Measurements from ENCODE around the gene ASIP.

DNA sequence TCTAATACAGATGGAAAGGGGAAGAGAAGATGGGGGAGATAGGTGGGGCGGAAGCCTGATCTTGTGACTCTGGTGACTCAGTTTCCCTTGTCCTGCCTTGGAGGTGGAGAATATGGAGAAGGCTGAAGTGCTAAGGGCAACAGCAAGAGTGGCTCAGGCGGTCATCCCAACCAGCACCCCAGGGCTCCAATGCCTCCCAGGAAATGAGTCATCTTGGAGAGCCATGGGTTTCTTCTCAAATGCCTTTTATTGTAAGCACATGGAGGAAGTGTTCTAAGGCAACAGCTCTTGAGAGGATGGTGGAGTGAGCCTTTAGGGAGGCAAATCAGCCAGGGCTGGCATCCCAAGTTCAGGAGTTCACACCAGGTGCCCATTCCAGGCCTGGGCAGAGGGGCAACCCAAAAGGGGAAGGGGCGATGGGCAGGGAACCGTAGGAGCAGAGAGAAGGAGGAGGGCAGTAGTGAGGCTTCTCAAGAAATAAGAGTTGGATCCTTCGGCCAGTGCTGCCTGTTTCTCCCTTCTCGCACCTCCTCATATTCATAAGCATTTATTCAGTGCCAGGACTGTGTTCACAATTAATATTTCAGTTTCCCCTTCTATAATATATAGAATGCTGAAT, 75.1 kb downstream of the ASIP start:
- TF ChIP-seq RARB (CRISPR knock-in tag; IDR thresholded peaks at IDR 0.05), result no peak
- TF ChIP-seq, protein P1, sequence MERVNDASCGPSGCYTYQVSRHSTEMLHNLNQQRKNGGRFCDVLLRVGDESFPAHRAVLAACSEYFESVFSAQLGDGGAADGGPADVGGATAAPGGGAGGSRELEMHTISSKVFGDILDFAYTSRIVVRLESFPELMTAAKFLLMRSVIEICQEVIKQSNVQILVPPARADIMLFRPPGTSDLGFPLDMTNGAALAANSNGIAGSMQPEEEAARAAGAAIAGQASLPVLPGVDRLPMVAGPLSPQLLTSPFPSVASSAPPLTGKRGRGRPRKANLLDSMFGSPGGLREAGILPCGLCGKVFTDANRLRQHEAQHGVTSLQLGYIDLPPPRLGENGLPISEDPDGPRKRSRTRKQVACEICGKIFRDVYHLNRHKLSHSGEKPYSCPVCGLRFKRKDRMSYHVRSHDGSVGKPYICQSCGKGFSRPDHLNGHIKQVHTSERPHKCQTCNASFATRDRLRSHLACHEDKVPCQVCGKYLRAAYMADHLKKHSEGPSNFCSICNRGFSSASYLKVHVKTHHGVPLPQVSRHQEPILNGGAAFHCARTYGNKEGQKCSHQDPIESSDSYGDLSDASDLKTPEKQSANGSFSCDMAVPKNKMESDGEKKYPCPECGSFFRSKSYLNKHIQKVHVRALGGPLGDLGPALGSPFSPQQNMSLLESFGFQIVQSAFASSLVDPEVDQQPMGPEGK (CRISPR knock-in tag; IDR thresholded peaks at IDR 0.05; ENCODE audit: borderline replicate concordance), result no peak
- no peak for TF ChIP-seq ESRRG (CRISPR knock-in tag; IDR thresholded peaks at IDR 0.05)

Data from SK-N-SH treated with all-trans-retinoic acid at 6 μM for 48 hours (cell line).